Chondrocyte (in vitro differentiated cells): ENCODE measurements around the gene FAM234A. TPM values are rescaled to one million over a fixed set of nuclear protein-coding genes. Genes with fewer than 3 reads are reported as not detected.

Experiments used
- DNase-seq: peaks from one replicate; pipeline ENCODE4 v3.0.0; 2021; ENCODE audit warnings: mixed read lengths, low spot score
- H3K27ac Mint-ChIP-seq: one replicate; pipeline ENCODE4 v1.8.0; 2021; ENCODE audit warnings: mild to moderate bottlenecking, moderate library complexity, mixed read lengths; ENCODE audit not compliant: unreplicated experiment
- H3K27me3 Mint-ChIP-seq: 2 replicates; pipeline ENCODE4 v1.8.0; 2021; ENCODE audit warnings: low read depth, mixed read lengths
- H3K36me3 Mint-ChIP-seq: 2 replicates; pipeline ENCODE4 v1.8.0; 2021; ENCODE audit warnings: low read depth, mixed read lengths
- H3K4me1 Mint-ChIP-seq: 2 replicates; pipeline ENCODE4 v1.8.0; 2021; ENCODE audit warnings: low read depth, mild to moderate bottlenecking, mixed read lengths
- H3K4me3 Mint-ChIP-seq: one replicate; pipeline ENCODE4 v1.8.0; 2021; ENCODE audit warnings: mild to moderate bottlenecking, moderate library complexity, mixed read lengths; ENCODE audit not compliant: unreplicated experiment
- H3K9me3 Mint-ChIP-seq: 2 replicates; pipeline ENCODE4 v1.8.0; 2021; ENCODE audit warnings: low read depth, mixed read lengths
- total RNA-seq: library from RNA; stranded (reverse); gene quantifications from 3 replicates; pipeline ENCODE4 v1.2.1, GENCODE V29; 2021
- TF ChIP-seq, protein P1 (sequence below): fragments of 200-600 bp; sonication (generic); IDR thresholded peaks from 2 replicates; pipeline ENCODE4 v1.5.0; 2021; ENCODE audit warnings: antibody characterized with exemption, mild to moderate bottlenecking, moderate library complexity

FAM234A gene
- total RNA-seq, 1 donor from 2014 or later: 122 TPM

DNA sequence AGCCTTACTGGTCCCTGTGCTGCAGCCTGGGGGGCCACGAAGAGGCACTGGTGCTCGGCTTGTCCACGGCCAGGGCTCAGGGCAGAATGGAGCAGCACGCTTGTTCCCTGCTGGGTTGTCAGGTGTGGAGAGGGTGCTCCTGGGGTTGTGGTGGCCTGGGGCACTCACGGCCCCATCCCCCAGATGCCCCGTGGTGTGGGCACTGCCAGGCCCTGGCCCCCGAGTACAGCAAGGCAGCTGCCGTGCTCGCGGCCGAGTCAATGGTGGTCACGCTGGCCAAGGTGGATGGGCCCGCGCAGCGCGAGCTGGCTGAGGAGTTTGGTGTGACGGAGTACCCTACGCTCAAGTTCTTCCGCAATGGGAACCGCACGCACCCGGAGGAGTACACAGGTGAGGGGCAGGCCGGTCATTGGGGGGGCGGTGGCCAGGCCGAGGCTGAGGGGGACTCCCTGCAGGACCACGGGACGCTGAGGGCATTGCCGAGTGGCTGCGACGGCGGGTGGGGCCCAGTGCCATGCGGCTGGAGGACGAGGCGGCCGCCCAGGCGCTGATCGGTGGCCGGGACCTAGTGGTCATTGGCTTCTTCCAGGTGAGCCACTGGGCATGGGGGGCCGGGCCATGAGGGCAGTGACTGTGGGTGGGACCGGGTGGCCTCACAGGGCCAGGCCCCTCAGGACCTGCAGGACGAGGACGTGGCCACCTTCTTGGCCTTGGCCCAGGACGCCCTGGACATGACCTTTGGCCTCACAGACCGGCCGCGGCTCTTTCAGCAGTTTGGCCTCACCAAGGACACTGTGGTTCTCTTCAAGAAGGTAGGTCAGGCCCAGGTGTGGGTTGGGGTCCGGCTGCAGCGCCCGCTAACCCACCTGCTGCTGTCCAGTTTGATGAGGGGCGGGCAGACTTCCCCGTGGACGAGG, 49.8 kb downstream of the FAM234A start:
- no peak overlapping the region for H3K4me3 Mint-ChIP-seq
- DNase-seq: no peak
- no peaks in the 10 kb centered on the region for H3K27me3 Mint-ChIP-seq
- no peaks in the 10 kb centered on the region for H3K9me3 Mint-ChIP-seq
- H3K4me1 Mint-ChIP-seq: no peaks in the 10 kb centered on the region
- H3K27ac Mint-ChIP-seq: no peak overlapping the region
- H3K36me3 Mint-ChIP-seq: peaks cover 9% of the 10 kb centered on the region
- TF ChIP-seq, protein P1, sequence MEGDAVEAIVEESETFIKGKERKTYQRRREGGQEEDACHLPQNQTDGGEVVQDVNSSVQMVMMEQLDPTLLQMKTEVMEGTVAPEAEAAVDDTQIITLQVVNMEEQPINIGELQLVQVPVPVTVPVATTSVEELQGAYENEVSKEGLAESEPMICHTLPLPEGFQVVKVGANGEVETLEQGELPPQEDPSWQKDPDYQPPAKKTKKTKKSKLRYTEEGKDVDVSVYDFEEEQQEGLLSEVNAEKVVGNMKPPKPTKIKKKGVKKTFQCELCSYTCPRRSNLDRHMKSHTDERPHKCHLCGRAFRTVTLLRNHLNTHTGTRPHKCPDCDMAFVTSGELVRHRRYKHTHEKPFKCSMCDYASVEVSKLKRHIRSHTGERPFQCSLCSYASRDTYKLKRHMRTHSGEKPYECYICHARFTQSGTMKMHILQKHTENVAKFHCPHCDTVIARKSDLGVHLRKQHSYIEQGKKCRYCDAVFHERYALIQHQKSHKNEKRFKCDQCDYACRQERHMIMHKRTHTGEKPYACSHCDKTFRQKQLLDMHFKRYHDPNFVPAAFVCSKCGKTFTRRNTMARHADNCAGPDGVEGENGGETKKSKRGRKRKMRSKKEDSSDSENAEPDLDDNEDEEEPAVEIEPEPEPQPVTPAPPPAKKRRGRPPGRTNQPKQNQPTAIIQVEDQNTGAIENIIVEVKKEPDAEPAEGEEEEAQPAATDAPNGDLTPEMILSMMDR: no peak

DNA sequence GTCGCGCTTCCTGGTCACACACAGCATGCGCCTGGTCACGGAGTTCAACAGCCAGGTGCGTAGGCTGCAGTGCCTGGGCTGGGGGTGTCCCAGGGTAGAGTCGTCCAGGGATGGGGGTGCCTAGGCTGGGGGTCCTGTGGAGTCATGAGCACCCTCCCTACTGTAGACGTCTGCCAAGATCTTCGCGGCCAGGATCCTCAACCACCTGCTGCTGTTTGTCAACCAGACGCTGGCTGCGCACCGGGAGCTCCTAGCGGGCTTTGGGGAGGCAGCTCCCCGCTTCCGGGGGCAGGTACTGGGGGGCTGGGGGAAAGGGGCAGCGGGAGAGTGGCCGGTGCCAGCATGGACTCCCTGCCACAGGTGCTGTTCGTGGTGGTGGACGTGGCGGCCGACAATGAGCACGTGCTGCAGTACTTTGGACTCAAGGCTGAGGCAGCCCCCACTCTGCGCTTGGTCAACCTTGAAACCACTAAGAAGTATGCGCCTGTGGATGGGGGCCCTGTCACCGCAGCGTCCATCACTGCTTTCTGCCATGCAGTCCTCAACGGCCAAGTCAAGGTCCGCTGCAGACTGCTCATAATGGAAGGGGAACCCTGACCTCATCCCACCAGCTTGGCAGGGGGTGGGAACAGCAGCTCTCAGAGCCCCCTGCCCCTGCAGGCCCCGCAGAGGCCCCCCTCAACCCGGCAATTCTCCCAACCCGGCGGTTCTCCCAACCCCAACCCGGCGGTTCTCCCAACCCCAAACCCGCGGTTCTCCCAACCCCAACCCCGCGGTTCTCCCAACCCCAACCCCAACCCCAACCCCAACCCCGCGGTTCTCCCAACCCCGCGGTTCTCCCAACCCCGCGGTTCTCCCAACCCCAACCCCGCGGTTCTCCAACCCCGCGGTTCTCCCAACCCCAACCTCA, 50.8 kb downstream of the FAM234A start:
- peaks cover 9% of the 10 kb centered on the region for H3K36me3 Mint-ChIP-seq
- no peak overlapping the region for H3K4me3 Mint-ChIP-seq
- TF ChIP-seq, protein P1: no peak
- H3K9me3 Mint-ChIP-seq: no peaks in the 10 kb centered on the region
- H3K4me1 Mint-ChIP-seq: no peaks in the 10 kb centered on the region
- H3K27ac Mint-ChIP-seq: no peak overlapping the region
- H3K27me3 Mint-ChIP-seq: no peaks in the 10 kb centered on the region
- DNase-seq: no peak

DNA sequence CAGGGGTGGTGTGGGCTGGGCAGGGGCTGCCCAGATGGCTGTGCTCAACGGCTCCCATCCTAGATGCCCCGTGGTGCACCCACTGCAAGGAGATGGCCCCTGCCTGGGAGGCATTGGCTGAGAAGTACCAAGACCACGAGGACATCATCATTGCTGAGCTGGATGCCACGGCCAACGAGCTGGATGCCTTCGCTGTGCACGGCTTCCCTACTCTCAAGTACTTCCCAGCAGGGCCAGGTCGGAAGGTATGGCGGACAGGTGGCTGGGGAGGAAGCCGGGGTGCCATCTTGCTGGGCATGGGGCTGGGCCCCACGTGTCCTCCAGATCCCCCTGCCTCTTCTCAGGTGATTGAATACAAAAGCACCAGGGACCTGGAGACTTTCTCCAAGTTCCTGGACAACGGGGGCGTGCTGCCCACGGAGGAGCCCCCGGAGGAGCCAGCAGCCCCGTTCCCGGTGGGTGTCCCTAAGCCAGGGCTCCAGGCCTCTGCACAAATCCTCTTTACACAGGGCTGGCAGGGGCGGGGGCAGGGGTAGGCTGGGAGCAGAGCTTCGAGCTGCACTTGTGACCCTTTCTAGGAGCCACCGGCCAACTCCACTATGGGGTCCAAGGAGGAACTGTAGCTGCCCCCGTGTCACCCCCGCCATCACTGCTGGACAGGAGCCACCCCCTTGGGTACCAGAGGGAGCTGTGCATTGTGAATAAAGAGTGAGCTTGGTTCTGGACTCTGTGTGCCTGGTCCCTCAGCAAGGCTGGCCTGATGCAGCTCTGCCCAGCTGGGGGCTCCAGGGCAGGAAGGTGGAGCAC, 52.1 kb downstream of the FAM234A start:
- H3K4me3 Mint-ChIP-seq: no peak overlapping the region
- H3K27ac Mint-ChIP-seq: no peak overlapping the region
- H3K27me3 Mint-ChIP-seq: no peaks in the 10 kb centered on the region
- peaks cover 10% of the 10 kb centered on the region for H3K36me3 Mint-ChIP-seq
- no peak for DNase-seq
- TF ChIP-seq, protein P1: no peak
- H3K4me1 Mint-ChIP-seq: no peaks in the 10 kb centered on the region
- no peaks in the 10 kb centered on the region for H3K9me3 Mint-ChIP-seq

DNA sequence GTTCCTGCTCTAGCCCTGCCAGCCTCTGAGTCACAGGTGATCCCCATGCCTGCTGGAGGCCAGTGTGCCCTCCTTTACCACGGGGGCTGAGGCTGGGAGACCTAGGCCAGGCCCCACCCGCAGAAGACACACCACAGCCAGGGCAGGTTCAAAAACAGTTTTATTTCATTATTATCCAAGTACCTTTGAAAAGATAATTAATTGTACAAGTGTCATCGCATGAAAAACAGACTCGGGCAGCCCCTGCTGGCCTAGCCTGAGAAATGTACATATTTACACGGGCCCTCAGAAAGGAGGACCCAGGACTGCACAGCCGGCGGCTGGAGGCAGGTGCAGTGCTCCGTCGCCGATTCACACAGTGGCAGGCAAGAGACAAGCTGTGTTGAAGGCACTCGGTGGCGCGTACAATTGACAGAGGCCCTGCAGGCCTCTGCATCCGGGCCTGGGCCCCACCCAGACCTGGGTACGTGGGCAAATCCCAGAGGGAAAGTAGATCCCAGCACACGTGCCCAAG, 52.7 kb downstream of the FAM234A start:
- peaks cover 11% of the 10 kb centered on the region for H3K36me3 Mint-ChIP-seq
- H3K9me3 Mint-ChIP-seq: no peaks in the 10 kb centered on the region
- TF ChIP-seq, protein P1: no peak
- DNase-seq: no peak
- H3K27ac Mint-ChIP-seq: no peak overlapping the region
- H3K4me3 Mint-ChIP-seq: no peak overlapping the region
- no peaks in the 10 kb centered on the region for H3K4me1 Mint-ChIP-seq
- H3K27me3 Mint-ChIP-seq: no peaks in the 10 kb centered on the region
